T follicular helper cell (primary cell): ENCODE results near the gene MEF2D.

Experiments used
- DNase-seq: peaks from one replicate; pipeline ENCODE4 v3.0.0-alpha.2; 2020; ENCODE audit warnings: low read depth

The MEF2D gene

DNA sequence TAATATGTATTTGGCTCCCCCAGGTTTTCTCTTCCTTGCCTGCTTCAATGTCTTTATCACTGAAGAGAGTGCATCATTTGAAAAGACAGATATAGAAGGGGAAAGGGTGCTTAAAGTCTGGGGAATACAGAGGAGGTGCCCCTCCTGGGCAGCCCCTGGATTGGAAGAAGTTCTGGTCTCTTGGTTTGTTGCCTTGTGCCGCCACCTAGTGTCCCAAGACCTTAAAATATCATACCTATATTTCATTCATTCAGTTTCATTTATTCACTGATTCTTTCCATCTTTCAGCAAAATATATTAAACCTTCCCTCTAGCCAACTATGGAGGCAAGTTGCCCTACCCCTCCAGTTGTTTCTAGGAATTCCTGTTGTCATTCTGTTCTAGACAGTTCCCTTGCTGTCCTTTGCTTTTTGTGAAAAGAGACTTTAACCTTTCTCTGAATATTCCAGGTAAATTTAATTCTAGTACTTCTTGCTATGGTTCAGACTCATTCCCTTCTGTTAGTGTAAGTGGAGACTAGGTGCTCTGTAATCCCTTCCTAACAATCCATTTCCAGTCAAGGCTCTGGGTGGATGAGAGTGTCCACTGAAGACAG is 56.1 kb downstream of the MEF2D start:
- no peak for DNase-seq

- no peak for DNase-seq
Observed at GRCh38 chr1:156443286-156443685, 57.3 kb downstream of the MEF2D start.

DNA sequence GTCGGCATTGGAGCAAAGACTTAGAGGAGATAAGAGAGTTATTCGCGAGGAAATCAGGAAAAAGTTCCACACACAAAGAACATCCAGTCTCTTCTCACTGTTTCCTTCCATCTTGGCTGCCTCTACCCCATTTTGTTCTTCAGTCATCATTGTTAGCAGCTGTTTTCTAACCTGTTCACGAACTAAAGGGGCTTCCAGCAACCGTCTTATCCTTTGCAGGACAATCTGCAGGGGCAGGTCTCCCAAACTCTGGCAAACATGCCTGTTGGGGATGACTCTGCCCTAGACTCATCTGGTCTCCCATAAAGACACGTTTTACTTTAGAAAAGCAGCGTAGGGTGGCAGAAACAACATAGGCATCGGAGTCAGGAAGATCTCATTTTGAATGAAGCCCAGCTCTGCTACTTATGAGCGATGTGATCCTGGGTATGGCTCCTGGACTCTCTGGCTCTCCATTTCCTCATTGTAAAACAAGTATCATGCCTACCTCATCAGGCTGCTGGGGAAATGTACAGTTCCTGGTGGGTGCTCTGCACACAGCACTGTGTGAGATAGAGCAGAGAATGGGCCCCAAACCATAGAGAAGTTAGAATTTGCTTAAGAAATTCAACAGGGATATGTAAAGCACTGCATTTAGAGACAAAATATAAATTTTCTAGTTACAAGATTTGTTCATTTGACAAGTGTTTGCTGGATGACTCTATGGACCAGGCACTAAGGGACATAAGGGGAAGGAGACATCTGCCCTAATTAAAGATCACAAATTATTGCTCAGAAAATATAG is 59.7 kb downstream of the MEF2D start:
- no peak for DNase-seq

DNA sequence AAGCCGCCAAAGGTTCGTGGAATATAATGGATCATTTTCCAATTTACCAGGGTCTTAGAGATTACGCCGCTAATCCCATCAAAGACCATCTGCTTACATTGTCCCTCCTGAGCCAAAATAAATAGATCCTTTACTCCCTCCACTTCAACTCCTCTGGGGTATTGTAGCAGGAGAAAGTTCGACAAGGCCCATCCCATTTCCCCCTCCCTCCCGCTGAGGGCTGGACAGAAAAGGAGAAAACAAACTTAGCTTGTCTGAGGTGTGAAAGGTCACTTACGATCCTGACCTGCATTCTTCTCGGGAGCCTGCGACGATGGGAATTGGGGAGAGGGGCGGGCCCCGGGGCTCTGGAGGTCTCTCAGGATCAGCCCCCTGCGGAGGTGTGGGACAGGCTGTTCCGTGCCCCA is 60.8 kb downstream of the MEF2D start:
- DNase-seq = no peak

DNA sequence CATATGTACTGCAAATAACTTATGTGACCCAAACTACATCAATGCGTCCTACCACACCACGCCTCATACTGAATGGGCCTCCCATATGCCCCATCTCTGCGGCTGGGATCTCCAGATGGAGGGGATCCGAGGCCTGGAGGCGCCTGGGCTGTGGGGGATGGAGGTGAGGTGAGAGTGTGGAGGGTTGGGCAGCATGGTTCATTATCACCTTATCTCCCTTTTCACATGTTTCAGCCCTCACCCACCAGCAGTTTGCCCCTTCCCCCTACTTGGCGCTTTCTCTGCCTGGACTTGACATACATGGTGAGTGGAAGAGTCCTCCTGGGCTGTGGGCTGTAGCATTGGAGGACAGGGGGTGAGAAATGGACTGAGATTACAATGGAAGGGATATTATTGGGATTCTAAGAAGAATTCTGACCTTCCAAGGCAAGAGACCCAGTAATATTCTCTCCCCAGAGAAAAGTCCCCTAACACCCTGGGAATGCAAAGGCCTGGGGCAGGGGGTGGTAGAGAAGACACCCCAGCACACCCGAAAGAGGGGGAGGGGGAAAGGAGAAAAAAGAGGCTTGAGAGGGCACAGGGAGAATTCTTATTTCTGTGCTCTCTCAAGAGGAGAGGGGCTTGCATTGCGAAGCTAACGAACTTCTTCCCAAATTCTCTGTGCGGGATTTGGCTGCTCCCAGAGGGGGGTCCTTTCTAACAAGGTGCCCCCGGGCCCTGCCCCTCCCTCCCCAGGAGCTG is 61.4 kb downstream of the MEF2D start:
- DNase-seq = no peak

DNA sequence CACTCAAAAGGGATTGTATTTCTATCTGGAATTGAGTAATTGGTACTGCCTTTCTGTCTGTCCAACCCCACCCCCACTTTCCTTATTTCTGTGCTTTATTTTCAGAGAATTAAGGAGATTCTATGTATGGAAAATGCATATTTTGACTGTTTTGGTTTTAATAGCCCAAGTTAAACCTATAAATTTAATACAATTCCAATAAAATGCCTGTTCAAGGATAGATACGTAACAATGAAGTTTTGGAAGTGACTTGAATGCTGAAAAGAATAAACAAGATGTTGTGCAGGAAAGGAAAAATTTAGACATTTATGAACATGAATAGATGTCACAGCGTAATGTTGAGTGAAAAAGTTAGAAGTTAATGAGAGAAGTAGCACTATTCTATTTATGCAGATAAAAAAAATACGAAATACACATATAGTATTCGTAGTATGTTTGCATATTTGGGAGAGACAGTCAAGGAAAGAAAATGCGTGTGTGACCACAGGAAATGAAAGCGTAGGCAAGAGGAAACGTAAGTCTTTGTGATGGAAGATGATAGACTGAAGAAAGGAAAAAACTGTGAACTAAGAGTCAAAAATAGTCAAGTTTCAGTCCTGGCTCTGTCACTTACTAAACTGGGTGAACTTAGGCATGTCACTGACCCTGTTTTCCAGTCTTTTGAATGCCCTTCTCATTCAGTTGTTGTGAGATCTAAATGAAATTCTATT is 62.1 kb downstream of the MEF2D start:
- DNase-seq = no peak

DNA sequence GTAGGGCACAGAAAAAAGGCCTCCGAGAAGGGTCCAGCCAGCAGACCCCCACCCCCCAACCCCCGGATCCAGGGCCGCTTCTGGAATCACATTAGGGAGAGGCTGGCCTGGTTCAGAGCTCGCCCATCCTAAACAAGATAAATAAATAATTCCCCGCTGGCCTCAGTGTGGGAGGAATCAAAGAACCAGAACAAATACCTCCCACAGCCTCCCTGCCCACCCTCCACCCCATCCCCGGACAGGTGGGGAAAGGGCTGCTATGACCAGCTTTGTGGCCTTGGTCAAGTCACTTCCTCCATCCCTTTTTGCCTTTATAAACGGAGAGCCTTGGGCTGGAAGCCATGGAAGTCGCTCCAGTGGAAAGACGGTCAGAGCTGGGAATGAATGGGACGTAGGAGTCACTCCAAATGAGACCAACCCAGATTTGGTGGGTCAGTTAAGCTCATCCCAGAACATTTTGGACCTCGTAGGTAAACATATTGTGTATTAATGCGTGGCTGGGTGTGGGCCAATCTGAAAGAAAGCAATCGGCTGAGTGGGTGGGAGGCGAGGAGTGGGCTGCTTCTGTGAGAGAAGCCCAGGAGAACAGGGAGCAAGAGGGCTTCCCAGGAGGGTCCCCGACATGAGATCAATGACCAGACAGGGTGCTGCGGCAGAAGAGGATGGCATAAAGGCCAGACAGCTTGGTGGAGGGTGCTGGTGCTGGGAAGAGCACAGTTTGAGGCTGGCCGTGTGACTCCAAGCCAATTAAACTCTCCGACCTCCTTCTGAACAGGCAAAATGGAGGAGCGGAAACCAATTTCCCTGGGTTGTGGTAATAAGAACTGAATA is 63.3 kb downstream of the MEF2D start:
- DNase-seq = no peak

GRCh38 chr1:156436141-156437036 is 64.2 kb downstream of the MEF2D start:
- DNase-seq = no peak

- DNase-seq = no peak
Observed at GRCh38 chr1:156435545-156436140, 64.9 kb downstream of the MEF2D start.

GRCh38 chr1:156434989-156435544 is 65.5 kb downstream of the MEF2D start:
- no peak for DNase-seq

- DNase-seq = no peak
Observed at GRCh38 chr1:156433602-156434001, 67.0 kb downstream of the MEF2D start.

DNA sequence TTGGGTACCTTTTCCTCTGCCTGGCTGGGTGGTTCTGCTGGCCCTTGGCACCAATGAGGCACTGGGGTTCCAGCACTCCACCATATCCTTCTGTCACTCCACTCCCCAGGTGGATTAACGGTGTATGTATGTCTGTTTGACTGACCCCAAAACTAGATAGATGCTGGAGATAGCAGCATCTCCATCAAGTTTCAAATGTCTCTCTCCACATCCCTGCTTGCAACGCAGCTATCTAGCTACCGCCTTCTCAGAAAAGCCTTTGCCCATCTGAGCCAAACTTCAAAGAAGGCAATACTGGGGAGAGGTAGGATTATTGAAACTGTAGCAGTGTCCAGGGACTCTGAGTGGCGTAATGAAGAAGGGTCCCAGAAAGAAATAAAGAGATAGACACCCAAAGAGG is 67.5 kb downstream of the MEF2D start:
- no peak for DNase-seq

- no peak for DNase-seq
Observed at GRCh38 chr1:156432669-156433018, 67.9 kb downstream of the MEF2D start.

GRCh38 chr1:156431769-156432668 is 68.6 kb downstream of the MEF2D start:
- no peak for DNase-seq

GRCh38 chr1:156431366-156431765 is 69.2 kb downstream of the MEF2D start:
- no peak for DNase-seq

DNA sequence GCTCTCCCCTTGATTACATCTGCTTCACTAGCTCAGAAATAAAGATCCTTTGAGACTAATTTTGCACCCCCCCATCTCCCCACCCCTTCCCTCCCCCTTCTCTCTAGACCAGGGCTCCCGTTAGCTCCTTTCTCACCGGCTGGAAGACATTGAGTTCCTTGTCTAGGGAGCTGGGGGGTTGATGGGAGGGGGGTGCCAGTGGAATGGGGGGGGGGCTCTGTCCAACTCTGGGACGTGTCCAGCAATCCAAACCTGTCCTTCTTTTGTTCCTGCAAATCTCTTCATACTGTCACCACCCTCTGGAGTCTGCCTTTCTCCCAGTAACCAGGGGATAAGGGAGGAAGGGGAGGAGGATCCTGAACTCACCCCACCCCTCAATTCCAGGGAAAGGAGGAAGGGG is 69.7 kb downstream of the MEF2D start:
- DNase-seq = no peak

- no peak for DNase-seq
Observed at GRCh38 chr1:156430303-156430702, 70.3 kb downstream of the MEF2D start.

DNA sequence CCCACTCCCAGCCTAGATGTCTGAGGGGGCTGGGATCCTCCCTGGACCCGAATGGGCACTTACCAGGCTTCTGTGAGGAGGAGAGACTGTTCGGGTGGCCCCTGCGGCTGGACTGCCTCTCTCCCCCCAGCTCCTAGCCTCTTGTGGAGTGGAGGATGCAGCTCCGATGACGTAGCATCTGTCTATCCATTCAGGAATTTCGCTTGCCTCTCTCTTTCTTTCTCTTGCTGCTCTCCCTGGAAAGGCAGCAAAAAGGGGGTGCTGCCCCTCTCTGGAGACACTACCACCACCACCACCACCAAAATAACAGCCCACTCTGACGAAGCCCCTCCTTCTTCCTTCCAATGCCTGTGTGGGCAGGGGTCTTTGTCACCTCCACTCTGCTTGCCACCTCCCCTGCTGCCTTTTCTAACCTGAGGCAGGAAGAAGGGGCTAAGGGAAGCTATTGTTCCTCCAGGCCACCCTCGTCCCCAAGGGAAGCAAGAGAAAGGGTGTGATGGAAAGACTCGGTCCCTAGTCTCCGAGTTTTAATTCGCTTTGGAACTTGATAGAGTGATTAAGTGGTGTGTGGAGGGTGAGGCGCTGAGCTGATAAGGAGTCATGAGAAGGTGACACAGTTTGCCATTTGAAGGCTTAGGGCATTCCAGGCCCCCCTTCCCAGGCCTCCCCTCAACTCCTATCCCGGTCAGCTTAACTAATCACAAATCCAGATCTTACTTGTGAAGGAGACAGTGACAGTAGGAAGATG is 71.1 kb downstream of the MEF2D start:
- no peak for DNase-seq
